ENCODE measurements around the gene BOLA3. TPM values are rescaled to one million over a fixed set of nuclear protein-coding genes. Genes with fewer than 3 reads are reported as not detected.
"Not testable (repeated sequence)": the region's sequence is repeated elsewhere in the genome, so short reads cannot be mapped to it uniquely, and the experiment has no call there.

The BOLA3 gene
- polyA plus RNA-seq, 3 donors = 25.4 to 30.4 (median 27.5) TPM

DNA sequence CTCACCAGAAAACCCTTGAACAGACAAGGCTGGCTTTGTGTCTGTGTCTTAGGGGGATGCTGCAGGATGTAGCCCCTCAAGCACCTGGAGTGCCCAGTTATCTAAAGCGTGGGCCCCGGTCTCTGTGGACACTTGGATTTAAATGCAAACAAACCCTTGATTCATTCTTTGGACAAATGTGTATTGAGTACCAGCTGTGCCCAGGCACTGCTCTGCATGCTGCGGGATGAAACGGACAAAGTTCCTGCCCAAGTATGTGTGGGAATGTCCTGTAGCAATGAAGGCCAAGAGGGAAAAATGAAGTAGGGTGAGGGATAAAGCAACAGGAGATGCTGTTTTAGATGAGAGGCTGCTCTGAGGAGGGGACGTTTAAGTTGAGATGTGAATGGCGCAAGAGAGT lies 53.9 kb downstream of the BOLA3 start:
- DNase-seq (ENCODE audit: extremely low read depth in 1 of 11, low read depth in 9 of 11, low spot score in 4 of 11) = no peak

DNA sequence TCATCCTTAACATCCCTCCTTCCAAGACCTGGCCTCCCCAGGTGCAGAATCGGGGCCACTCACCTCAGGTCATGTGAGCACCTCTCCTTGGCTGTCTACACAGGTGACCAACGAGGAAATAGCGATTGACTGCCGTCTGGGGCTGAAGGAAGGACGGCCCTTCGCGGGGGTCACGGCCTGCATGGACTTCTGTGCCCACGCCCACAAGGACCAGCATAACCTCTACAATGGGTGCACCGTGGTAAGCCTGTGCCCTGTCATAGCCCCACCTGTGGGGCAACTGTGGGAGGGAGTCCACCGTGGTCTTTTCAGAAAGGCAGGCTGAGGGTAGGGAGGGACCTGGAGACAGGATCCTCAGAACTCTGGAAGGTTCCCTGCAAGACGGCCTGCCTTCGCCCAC lies 54.3 kb downstream of the BOLA3 start:
- DNase-seq (ENCODE audit: extremely low read depth in 1 of 11, low read depth in 9 of 11, low spot score in 4 of 11) = no peak

DNA sequence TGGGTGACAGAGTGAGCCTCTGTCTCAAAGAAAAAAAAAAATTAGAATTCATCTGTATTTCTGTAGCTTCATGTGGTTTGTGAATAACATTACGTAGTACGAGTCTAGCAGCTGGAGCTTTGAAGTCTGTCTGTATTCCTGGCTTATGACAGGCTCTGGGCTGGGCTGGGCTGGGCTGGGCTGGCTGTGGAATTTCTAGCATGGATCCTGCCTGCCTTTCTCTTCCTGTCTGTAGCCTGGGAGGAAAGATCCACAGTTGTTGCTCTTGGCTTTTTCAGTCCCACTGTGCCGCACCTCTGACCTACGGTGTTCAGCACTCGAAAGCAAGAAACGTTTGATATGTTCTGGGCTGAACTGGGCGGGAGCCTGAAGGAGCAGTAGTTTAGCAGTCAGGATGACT lies 55.4 kb downstream of the BOLA3 start:
- DNase-seq (ENCODE audit: extremely low read depth in 1 of 11, low read depth in 9 of 11, low spot score in 4 of 11) = no peak

DNA sequence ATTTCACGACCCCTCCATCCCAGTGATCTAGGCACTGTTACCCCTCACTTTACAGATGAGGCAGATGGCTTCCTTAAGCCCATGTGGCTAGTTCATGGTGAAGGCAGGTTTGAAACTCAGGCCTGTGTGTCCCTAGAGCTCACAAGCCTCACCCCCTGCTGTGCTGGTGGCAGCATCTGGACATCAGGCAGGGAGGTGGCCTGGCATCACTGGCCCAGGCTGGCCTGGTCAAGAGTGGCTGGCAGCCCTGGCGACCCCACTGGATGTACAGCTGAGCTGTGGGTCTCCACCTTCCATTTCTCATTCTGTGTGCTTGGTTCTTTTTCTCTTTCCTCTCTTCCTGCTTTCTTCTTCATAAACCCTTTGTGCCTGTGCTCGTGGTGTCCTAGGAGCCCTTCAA lies 56.3 kb downstream of the BOLA3 start:
- DNase-seq (ENCODE audit: extremely low read depth in 1 of 11, low read depth in 9 of 11, low spot score in 4 of 11) = no peak

- DNase-seq (ENCODE audit: extremely low read depth in 1 of 11, low read depth in 9 of 11, low spot score in 4 of 11) = no peak
Observed at GRCh38 chr2:74089816-74090745, 57.6 kb downstream of the BOLA3 start.

- not testable (repeated sequence) for DNase-seq (ENCODE audit: extremely low read depth in 1 of 11, low read depth in 9 of 11, low spot score in 4 of 11)
Observed at GRCh38 chr2:74088676-74089075, 59.0 kb downstream of the BOLA3 start.

- DNase-seq (ENCODE audit: extremely low read depth in 1 of 11, low read depth in 9 of 11, low spot score in 4 of 11) = no peak
Observed at GRCh38 chr2:74087696-74088095, 60.0 kb downstream of the BOLA3 start.

DNA sequence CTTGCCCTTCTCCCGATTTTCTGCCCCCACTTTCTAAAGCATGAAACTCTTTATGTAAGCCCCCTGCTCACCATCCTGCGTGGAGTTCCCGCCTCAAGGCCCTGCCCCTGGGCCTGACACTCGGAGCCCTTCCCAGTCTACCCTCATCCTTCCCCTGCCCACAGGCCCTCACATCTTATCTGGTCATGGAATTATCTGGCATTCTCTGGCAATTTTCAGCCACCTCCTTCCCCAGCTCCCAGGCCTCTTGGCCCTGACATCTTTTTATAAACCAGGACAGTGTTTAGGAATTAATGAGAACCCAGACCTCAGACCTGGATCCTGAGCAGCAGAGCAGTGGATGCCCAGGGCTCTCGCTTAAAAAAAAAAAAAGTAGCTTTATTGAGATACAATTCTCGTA lies 61.7 kb downstream of the BOLA3 start:
- no peak for DNase-seq (ENCODE audit: extremely low read depth in 1 of 11, low read depth in 9 of 11, low spot score in 4 of 11)

Other genes with a start within 250 kb of the BOLA3 start
- gene DGUOK, start 221.0 kb downstream of the BOLA3 start, polyA plus RNA-seq (ENCODE audit: insufficient read length in 3 of 3) = 10 to 100 TPM; 63.0 to 64.3 (median 63.7) TPM
- 10 to 100 TPM; 22.4 to 24.8 (median 24.8) TPM for gene TET3, start 163.0 kb downstream of the BOLA3 start, polyA plus RNA-seq (ENCODE audit: insufficient read length in 3 of 3)
- 100 to 1,000 TPM in 1 of 3 donors, 10 to 100 TPM in 2; 87.2 to 102 (median 98.1) TPM for gene MOB1A, start 31.0 kb upstream of the BOLA3 start, polyA plus RNA-seq (ENCODE audit: insufficient read length in 3 of 3)
- 10 to 100 TPM; 23.2 to 34.9 (median 30.4) TPM for gene MTHFD2, start 50.7 kb upstream of the BOLA3 start, polyA plus RNA-seq (ENCODE audit: insufficient read length in 3 of 3)
- 1 to 10 TPM; 1.7 to 4.8 (median 3.2) TPM for gene SLC4A5, start 195.5 kb upstream of the BOLA3 start, polyA plus RNA-seq (ENCODE audit: insufficient read length in 3 of 3)
- 100 to 1,000 TPM; 135 to 169 (median 151) TPM for gene DCTN1, start 232.4 kb upstream of the BOLA3 start, polyA plus RNA-seq (ENCODE audit: insufficient read length in 3 of 3)